SK-N-SH (cell line): ENCODE results near the gene PRRX1.
A peak's percentile ranks its signal among the peaks of the same experiment; 100 is the strongest.

Experiments used
- CHD2 ChIP-seq: fragments of 150-350 bp; IDR thresholded peaks from 2 replicates; pipeline ENCODE4 v1.6.1; 2018; ENCODE audit warnings: low read length; ENCODE audit not compliant: partially characterized antibody
- CTCF ChIP-seq: fragments of 200-600 bp; sonication (generic); IDR thresholded peaks from 2 replicates; pipeline ENCODE4 v1.6.1; 2017; ENCODE audit warnings: antibody characterized with exemption, mild to moderate bottlenecking, moderate library complexity
- EZH2phosphoT487 ChIP-seq: fragments of 200-600 bp; sonication (generic); IDR thresholded peaks from 2 replicates; pipeline ENCODE4 v1.6.1; 2017; ENCODE audit warnings: low read depth, mixed run types, mild to moderate bottlenecking, antibody characterized with exemption, moderate library complexity, borderline replicate concordance
- GABPA ChIP-seq: IDR thresholded peaks from 2 replicates; pipeline ENCODE4 v1.4.0; 2012; ENCODE audit warnings: low read depth, mild to moderate bottlenecking
- MXI1 ChIP-seq: IDR thresholded peaks from 2 replicates; pipeline ENCODE4 v1.6.1; 2012; ENCODE audit warnings: mild to moderate bottlenecking, low read depth, low read length, improper control_type of control experiment
- RAD21 ChIP-seq: IDR thresholded peaks from 2 replicates; pipeline ENCODE4 v1.6.1; 2012; ENCODE audit warnings: mild to moderate bottlenecking, low read length
- RCOR1 ChIP-seq: fragments of 150-350 bp; IDR thresholded peaks from 2 replicates; pipeline ENCODE4 v1.6.1; 2017; ENCODE audit warnings: antibody characterized with exemption, low read length
- TCF12 ChIP-seq: IDR thresholded peaks from 2 replicates; pipeline ENCODE4 v1.4.0; 2012
- YY1 ChIP-seq: IDR thresholded peaks from 2 replicates; pipeline ENCODE4 v1.4.0; 2012; ENCODE audit warnings: low read depth, mild to moderate bottlenecking
- TF ChIP-seq, protein P1 (sequence below): fragments of 150-350 bp; IDR thresholded peaks from 2 replicates; pipeline ENCODE4 v1.6.1; 2017; ENCODE audit warnings: antibody characterized with exemption, low read length, low read depth, borderline replicate concordance
- TF ChIP-seq, protein P2 (sequence below): IDR thresholded peaks from 2 replicates; pipeline ENCODE4 v1.4.0; 2012; ENCODE audit warnings: low read depth, borderline replicate concordance

GRCh38 chr1:170620164-170620563 is 43.8 kb upstream of the PRRX1 start:
- TF ChIP-seq RAD21 (no peak), CTCF (no peak), YY1 (no peak), CHD2 (no peak), MXI1 (no peak), GABPA (no peak), EZH2phosphoT487 (no peak), RCOR1 (no peak), TCF12 (peak; percentile 96)
- TF ChIP-seq, protein P1, sequence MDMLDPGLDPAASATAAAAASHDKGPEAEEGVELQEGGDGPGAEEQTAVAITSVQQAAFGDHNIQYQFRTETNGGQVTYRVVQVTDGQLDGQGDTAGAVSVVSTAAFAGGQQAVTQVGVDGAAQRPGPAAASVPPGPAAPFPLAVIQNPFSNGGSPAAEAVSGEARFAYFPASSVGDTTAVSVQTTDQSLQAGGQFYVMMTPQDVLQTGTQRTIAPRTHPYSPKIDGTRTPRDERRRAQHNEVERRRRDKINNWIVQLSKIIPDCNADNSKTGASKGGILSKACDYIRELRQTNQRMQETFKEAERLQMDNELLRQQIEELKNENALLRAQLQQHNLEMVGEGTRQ: no peak
- TF ChIP-seq, protein P2, sequence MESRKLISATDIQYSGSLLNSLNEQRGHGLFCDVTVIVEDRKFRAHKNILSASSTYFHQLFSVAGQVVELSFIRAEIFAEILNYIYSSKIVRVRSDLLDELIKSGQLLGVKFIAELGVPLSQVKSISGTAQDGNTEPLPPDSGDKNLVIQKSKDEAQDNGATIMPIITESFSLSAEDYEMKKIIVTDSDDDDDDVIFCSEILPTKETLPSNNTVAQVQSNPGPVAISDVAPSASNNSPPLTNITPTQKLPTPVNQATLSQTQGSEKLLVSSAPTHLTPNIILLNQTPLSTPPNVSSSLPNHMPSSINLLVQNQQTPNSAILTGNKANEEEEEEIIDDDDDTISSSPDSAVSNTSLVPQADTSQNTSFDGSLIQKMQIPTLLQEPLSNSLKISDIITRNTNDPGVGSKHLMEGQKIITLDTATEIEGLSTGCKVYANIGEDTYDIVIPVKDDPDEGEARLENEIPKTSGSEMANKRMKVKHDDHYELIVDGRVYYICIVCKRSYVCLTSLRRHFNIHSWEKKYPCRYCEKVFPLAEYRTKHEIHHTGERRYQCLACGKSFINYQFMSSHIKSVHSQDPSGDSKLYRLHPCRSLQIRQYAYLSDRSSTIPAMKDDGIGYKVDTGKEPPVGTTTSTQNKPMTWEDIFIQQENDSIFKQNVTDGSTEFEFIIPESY: no peak
